Activated CD4-positive, CD25-positive, alpha-beta regulatory T cell treated with anti-CD3 and anti-CD28 coated beads, Interleukin-2, amount 50 U/mL, for 16 hours (primary cell): Measurements from ENCODE around the gene IER5.
A peak's percentile ranks its signal among the peaks of the same experiment; 100 is the strongest.

Source experiments
- DNase-seq: peaks from one replicate; pipeline ENCODE4 v3.0.0-alpha.2; 2020; ENCODE audit warnings: low read depth, low spot score

IER5 gene

GRCh38 chr1:181133969-181134418 is 45.5 kb downstream of the IER5 start:
- no peak for DNase-seq

GRCh38 chr1:181134543-181135436 is 46.3 kb downstream of the IER5 start:
- no peak for DNase-seq

- DNase-seq = no peak
Measured at GRCh38 chr1:181135437-181135731, 46.9 kb downstream of the IER5 start.

GRCh38 chr1:181135815-181136737 is 47.6 kb downstream of the IER5 start:
- DNase-seq = no peak

GRCh38 chr1:181136738-181137122 is 48.2 kb downstream of the IER5 start:
- no peak for DNase-seq

DNA sequence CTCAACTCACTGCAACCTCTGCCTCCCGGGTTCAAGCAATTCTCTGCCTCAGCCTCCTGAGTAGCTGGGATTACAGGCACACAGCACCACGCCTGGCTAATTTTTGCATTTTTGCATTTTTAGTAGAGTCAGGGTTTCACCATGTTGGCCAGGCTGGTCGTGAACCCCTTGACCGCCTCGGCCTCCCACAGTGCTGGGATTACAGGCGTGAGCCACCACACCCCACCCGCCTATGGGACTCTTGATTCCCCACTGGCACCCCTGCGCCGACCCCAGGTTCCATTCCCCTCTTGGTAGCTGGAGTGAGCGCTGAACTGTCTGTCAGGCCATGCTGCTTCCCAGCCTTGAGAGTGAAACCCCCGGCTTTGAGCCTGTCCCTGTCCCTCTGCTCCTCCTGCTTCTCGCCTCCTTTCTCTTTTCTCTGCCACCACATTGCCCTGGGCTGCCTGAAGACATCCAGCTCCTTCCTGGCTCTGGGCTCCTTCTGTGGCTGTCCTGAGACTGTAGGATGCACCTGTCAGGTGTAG is 48.8 kb downstream of the IER5 start:
- no peak for DNase-seq

DNA sequence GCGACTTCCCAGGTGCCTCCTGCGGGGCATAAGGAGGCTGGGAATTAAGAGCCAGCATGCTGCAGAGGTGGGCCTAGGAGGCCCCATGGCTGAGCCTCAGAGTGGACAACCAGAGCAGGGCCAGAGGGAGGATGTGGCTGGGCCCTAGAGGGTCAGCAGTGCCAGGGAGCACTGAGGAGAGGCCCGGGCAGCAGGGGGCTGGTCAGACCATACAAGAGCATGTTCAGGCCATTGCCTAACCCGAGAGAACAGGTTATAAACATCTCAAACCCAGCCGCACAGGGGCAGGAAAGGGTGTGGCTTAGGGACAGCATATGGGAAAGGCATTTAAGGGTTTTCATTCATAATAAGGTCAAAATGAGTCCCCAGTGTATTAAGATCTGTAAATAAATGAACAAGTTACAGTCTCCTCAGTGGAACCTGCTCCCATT is 51.1 kb downstream of the IER5 start:
- no peak for DNase-seq

GRCh38 chr1:181140398-181140797 is 51.9 kb downstream of the IER5 start:
- DNase-seq = no peak

- no peak for DNase-seq
Measured at GRCh38 chr1:181140891-181141290, 52.4 kb downstream of the IER5 start.

DNA sequence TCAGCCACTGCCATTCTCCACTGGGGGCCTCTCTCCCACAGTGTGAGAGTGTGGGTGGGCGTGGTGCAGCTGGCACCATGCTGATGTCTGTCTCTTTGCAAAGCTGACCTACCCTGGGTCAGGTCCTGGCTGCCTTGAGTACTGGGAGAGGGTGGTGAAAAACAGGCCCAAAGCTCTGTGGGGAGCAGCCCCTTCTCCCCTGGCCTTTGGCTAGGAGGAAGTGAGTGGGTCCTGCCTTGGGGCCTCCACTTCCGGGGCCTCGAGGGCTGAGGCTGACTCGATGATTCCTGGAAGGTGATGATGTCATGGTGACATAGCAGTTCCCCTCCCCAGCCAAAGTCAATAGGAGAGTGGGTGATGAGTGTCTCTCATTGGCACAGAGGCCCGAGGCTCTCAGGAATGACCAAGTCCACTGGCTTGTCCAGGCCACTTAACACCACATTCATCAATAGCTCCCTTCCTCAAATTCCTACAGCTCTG is 53.0 kb downstream of the IER5 start:
- peak; percentile 14 for DNase-seq
